CD4-positive, CD25-positive, alpha-beta regulatory T cell (primary cell): Measurements from ENCODE around the gene TMCC2. TPM values are rescaled to one million over a fixed set of nuclear protein-coding genes. Genes with fewer than 3 reads are reported as not detected.
"Not testable (repeated sequence)": the region's sequence is repeated elsewhere in the genome, so short reads cannot be mapped to it uniquely, and the experiment has no call there.

Experiments
- ATAC-seq, 2 donors: fragments of 150-1000 bp; cut with Tn5 transposase; one replicate each; pipeline ENCODE4 v1.10.0; 2021; ENCODE audit warnings: low read depth in 2 of 2, moderate number of reproducible peaks in 2 of 2, moderate library complexity in 1 of 2
- DNase-seq, 3 donors: peaks; one replicate each; pipeline versions ENCODE4 v3.0.0 to v3.0.0-alpha.2; 2012 to 2022; ENCODE audit warnings: mixed read lengths in 1 of 3
- H3K27ac ChIP-seq: one replicate; pipeline ENCODE4 v1.7.0; 2013; ENCODE audit warnings: mild to moderate bottlenecking, low read length; ENCODE audit not compliant: insufficient read depth, poor library complexity, severe bottlenecking
- H3K27me3 ChIP-seq: one replicate; pipeline ENCODE4 v1.7.0; 2013; ENCODE audit warnings: low read length; ENCODE audit not compliant: control insufficient read depth, insufficient read depth
- H3K36me3 ChIP-seq: one replicate; pipeline ENCODE4 v1.7.0; 2013; ENCODE audit warnings: mild to moderate bottlenecking, low read length, moderate library complexity; ENCODE audit not compliant: control insufficient read depth, insufficient read depth
- H3K4me1 ChIP-seq: 2 replicates; pipeline ENCODE4 v1.7.0; 2013; ENCODE audit warnings: mild to moderate bottlenecking, low read length; ENCODE audit not compliant: insufficient read depth, control insufficient read depth, poor library complexity, severe bottlenecking
- H3K4me3 ChIP-seq: one replicate; pipeline ENCODE4 v1.7.0; 2013; ENCODE audit warnings: low read depth, mild to moderate bottlenecking, low read length, moderate library complexity
- H3K9me3 ChIP-seq, 2 experiments: 1 replicate in 1 of 2; 2 replicates in 1 of 2; pipeline ENCODE4 v1.7.0; 2013; ENCODE audit warnings: low read length in 2 of 2, mild to moderate bottlenecking in 1 of 2, moderate library complexity in 1 of 2; ENCODE audit not compliant: control insufficient read depth in 2 of 2
- H3K27ac Mint-ChIP-seq, 3 donors: one replicate each; pipeline ENCODE4 v1.8.0; 2020 to 2022; ENCODE audit warnings: mild to moderate bottlenecking in 3 of 3, mixed read lengths in 3 of 3, moderate library complexity in 2 of 3
- H3K27me3 Mint-ChIP-seq: one replicate; pipeline ENCODE4 v1.8.0; 2022; ENCODE audit warnings: mild to moderate bottlenecking, mixed read lengths
- H3K36me3 Mint-ChIP-seq: one replicate; pipeline ENCODE4 v1.8.0; 2020; ENCODE audit warnings: mixed read lengths
- H3K4me1 Mint-ChIP-seq, 4 donors: one replicate each; pipeline ENCODE4 v1.8.0; 2020 to 2022; ENCODE audit warnings: mixed read lengths in 4 of 4, mild to moderate bottlenecking in 1 of 4
- H3K4me3 Mint-ChIP-seq, 4 donors: one replicate each; pipeline ENCODE4 v1.8.0; 2020 to 2022; ENCODE audit warnings: mild to moderate bottlenecking in 4 of 4, mixed read lengths in 4 of 4, moderate library complexity in 3 of 4
- H3K9me3 Mint-ChIP-seq, 7 donors: one replicate each; pipeline ENCODE4 v1.8.0; 2020 to 2022; ENCODE audit warnings: mixed read lengths in 7 of 7, mild to moderate bottlenecking in 3 of 7, moderate library complexity in 2 of 7
- polyA plus RNA-seq, 4 donors: library from polyadenylated mRNA; unstranded; fragments of 300-500 nt; fragmentation: Illumina TruSeq; gene quantifications; one replicate each; pipeline ENCODE4 v1.2.3, GENCODE V29; 2021
- total RNA-seq: library from RNA; stranded (reverse); gene quantifications from one replicate; pipeline ENCODE4 v1.2.3, GENCODE V29; 2022

Gene TMCC2
- total and polyA plus RNA-seq, 5 donors from 2014 or later: 0.22 to 1.8 (median 0.31) TPM

DNA sequence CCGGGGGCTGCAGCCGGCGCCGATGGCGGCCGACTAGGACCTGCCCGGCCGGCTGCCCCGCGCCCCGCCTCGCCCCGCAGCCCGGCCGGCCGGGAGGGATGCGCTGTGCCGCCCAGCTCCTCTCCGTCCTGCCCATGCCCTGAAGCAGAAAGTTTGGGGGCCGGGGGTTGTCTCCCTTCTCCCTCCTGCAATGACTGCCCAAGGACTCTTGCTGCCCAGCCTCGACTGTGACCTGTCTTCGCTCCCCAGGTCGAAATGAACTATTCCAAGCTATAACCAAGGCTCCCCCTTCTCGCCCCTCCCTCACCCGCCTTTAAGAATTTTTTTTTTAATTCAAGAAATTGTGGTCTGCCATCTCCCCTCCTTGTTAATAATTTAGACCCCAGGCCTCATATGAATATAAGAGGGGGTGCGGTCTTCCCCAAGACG is 361 bp downstream of the TMCC2 start:
- Histone ChIP-seq H3K4me3 (peak overlapping the region; percentile 32), H3K27ac (no peak overlapping the region), H3K4me1 (peaks cover 28% of the 10 kb centered on the region), H3K27me3 (peaks cover 44% of the 10 kb centered on the region), H3K36me3 (no peaks in the 10 kb centered on the region), H3K9me3 (no peaks in the 10 kb centered on the region)
- Mint-ChIP-seq H3K36me3 (no peaks in the 10 kb centered on the region), H3K4me1 (peaks cover 0 to 27% (median 22%) of the 10 kb centered on the region in 4 donors), H3K27me3 (peaks cover 70% of the 10 kb centered on the region), H3K4me3 (peak overlapping the region; percentile 74 to 89 (median 88)), H3K27ac (peak overlapping the region in 1 of 3 donors; percentile 95), H3K9me3 (peaks cover 0 to 3% (median 0%) of the 10 kb centered on the region in 7 donors)
- DNase-seq (no peak), ATAC-seq (peak in 1 of 2 donors; percentile 5)

DNA sequence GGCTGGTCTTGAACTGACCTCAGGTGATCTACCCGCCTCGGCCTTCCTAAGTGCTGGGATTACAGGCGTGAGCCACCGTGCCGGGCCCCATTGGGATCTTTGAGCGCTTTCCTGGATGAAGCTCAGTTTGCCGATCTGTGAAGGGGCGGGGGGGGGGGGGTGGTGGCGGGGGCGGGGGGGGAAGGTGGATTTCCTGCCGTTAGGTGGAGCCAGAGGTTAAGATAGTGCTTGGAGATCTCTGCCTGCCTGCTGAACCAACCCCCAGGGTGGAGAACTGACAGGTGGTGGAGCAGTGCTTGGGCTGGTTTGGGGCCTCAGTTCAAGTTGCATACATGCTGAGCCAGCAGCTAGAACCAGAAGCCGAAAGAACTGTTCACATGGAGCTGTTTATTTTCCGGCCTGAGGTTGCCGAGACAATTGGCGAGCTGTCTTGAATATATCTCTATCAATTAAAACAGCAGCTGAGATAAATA is 1.7 kb downstream of the TMCC2 start:
- peak overlapping the region in 2 of 3 donors; percentile 42 to 43 for H3K27ac Mint-ChIP-seq
- no peaks in the 10 kb centered on the region for H3K9me3 ChIP-seq
- peaks cover 70% of the 10 kb centered on the region for H3K27me3 Mint-ChIP-seq
- peaks cover 0 to 27% (median 22%) of the 10 kb centered on the region in 4 donors for H3K4me1 Mint-ChIP-seq
- DNase-seq (peak; percentile 32 to 88 (median 65)), ATAC-seq (peak; percentile 72)
- H3K27me3 ChIP-seq: peaks cover 38% of the 10 kb centered on the region
- no peak overlapping the region for H3K27ac ChIP-seq
- no peaks in the 10 kb centered on the region for H3K36me3 Mint-ChIP-seq
- H3K4me3 ChIP-seq: peak overlapping the region; percentile 37
- peaks cover 0 to 3% (median 0%) of the 10 kb centered on the region in 7 donors for H3K9me3 Mint-ChIP-seq
- H3K36me3 ChIP-seq: no peaks in the 10 kb centered on the region
- H3K4me3 Mint-ChIP-seq: peak overlapping the region; percentile 74 to 89 (median 88)
- peaks cover 28% of the 10 kb centered on the region for H3K4me1 ChIP-seq

DNA sequence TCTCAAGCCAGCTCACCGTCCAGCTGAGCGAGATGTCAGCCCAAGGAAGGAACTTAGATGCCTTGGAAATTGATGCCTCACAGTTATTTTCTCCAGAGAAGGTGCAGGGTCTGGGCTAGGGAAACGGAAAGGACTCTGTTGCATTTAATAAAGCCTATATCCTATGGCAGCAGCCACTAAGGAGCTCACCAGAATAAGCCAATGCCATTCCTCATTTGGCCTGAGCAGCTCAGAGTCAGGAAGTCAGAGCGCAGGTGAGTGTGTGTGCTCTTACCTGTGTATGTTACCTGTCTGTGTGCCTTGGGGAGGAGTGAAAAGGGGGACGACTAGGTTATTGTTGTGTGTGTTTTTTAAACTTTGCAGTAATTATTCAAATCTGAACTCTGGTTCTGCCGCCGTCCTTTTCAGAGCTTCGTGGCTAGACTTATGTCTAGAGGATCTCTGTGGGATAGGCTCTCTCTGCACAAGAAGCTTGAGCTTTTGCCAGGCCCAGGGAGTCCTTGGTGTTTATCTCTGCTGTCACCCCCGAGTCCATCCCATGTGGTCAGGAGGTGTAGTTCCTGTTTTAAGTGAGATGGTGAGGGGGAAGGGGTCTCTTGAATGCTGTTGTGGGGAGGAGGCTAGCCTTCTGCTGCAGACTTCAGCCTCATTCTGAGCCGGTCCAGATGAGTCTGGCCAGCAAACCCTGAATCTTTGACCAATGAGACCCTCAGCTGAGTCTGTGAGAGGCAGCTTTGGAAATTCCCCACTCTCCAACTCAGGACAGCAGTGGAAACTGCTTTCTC is 2.4 kb downstream of the TMCC2 start:
- H3K27ac Mint-ChIP-seq: peak overlapping the region in 1 of 3 donors; percentile 32
- H3K4me3 ChIP-seq: peak overlapping the region; percentile 26

DNA sequence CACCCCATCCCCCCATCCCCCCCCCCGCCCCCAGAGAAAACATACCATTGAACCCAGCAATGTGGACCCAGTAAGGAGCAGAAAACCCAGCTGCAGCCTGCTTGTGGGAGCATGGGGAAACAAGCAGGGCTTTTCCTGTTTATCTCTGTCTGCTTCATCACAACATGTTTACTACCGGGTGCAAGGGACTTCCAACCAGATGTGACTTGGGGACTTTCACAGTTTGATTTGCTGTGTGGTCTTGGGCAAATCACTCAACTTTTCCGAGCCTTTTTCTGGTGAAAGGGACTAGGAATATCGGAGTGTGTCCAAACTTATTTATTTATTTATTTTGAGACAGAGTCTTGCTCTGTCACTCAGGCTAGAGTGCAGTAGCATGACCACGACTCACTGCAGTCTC is 3.2 kb downstream of the TMCC2 start:
- H3K4me3 ChIP-seq: no peak overlapping the region
- H3K36me3 Mint-ChIP-seq: no peaks in the 10 kb centered on the region
- H3K27me3 Mint-ChIP-seq: peaks cover 58% of the 10 kb centered on the region
- no peaks in the 10 kb centered on the region for H3K36me3 ChIP-seq
- DNase-seq (no peak), ATAC-seq (no peak)
- peak overlapping the region in 1 of 4 donors; percentile 32 for H3K4me3 Mint-ChIP-seq
- H3K27ac Mint-ChIP-seq: no peak overlapping the region
- peaks cover 28% of the 10 kb centered on the region for H3K4me1 ChIP-seq
- H3K27ac ChIP-seq: no peak overlapping the region
- peaks cover 25% of the 10 kb centered on the region for H3K27me3 ChIP-seq
- H3K9me3 ChIP-seq: no peaks in the 10 kb centered on the region
- peaks cover 0 to 3% (median 0%) of the 10 kb centered on the region in 7 donors for H3K9me3 Mint-ChIP-seq
- peaks cover 0 to 27% (median 22%) of the 10 kb centered on the region in 4 donors for H3K4me1 Mint-ChIP-seq

More for the DNA sequence above, 2.4 kb downstream of the TMCC2 start:
- H3K4me1 Mint-ChIP-seq: peaks cover 0 to 27% (median 22%) of the 10 kb centered on the region in 4 donors
- ATAC-seq: no peak
- no peak for DNase-seq
- Histone ChIP-seq H3K9me3 (no peaks in the 10 kb centered on the region), H3K4me1 (peaks cover 28% of the 10 kb centered on the region), H3K36me3 (no peaks in the 10 kb centered on the region), H3K27me3 (peaks cover 32% of the 10 kb centered on the region), H3K27ac (no peak overlapping the region)
- H3K27me3 Mint-ChIP-seq: peaks cover 63% of the 10 kb centered on the region
- H3K9me3 Mint-ChIP-seq: peaks cover 0 to 3% (median 0%) of the 10 kb centered on the region in 7 donors
- no peaks in the 10 kb centered on the region for H3K36me3 Mint-ChIP-seq
- H3K4me3 Mint-ChIP-seq: peak overlapping the region in 3 of 4 donors; percentile 74 to 89 (median 88)

DNA sequence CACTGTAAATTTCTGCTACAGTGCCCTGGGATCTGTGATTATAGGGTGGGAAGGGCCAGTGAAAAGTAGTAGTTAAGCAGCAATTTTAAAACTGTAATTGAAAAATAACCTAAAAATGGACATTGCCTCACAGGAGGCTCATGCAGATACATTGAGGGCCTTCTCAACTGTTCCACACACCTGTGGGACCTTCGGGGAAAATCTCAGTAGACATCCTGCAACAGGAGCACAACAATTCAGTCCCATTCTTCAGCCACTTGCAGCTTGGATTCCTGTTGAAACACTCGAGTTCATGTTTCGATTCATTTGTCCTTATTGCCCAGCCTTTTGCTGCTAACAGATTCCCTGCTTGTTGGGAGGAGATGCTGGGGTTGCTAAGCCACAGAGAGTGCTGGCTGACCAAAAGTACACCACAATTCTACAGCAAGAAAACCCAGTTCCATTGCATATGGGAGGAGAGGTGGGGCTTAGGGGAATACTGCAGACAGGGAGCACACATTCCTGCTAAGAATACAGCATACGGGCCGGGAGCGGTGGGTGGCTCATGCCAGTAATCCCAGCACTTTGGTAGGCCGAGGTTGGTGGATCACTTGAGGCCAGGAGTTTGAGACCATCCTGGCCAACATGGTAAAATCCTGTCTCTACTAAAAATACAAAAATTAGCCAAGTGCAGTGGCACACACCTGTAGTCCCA is 4.5 kb downstream of the TMCC2 start:
- Histone ChIP-seq H3K4me3 (no peak overlapping the region), H3K4me1 (peaks cover 26% of the 10 kb centered on the region), H3K27ac (no peak overlapping the region), H3K27me3 (peaks cover 16% of the 10 kb centered on the region), H3K9me3 (no peaks in the 10 kb centered on the region), H3K36me3 (no peaks in the 10 kb centered on the region)
- no peak for DNase-seq
- Mint-ChIP-seq H3K36me3 (no peaks in the 10 kb centered on the region), H3K9me3 (peaks cover 0 to 6% (median 0%) of the 10 kb centered on the region in 7 donors), H3K27me3 (peaks cover 56% of the 10 kb centered on the region), H3K4me3 (peak overlapping the region in 1 of 4 donors; percentile 64), H3K27ac (no peak overlapping the region), H3K4me1 (peaks cover 0 to 25% (median 18%) of the 10 kb centered on the region in 4 donors)
- ATAC-seq: no peak

DNA sequence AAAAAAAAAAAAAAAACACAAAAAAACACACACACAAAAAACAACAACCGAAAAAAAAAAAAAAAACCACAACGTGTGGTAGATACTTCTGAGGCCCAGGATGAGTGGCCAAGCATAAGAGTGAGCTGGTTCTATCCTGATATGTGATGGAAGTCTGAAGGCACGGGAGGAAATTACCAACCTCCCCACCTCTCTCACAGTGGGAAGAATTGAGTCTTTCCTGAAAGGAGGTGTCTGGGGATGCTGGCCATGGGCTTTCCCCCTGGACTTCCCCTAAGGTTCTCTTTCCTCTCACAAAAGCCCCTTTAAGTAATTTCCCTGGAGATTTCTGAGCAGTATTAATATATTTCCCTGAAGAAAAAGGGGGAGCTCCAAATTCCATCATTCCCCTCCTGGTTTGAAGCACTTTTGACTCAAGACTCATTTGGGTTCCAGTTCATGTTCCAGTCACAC is 5.2 kb downstream of the TMCC2 start:
- Mint-ChIP-seq H3K9me3 (peaks cover 0 to 6% (median 0%) of the 10 kb centered on the region in 7 donors), H3K4me3 (no peak overlapping the region), H3K27me3 (peaks cover 56% of the 10 kb centered on the region), H3K4me1 (peaks cover 0 to 23% (median 17%) of the 10 kb centered on the region in 4 donors), H3K27ac (no peak overlapping the region), H3K36me3 (no peaks in the 10 kb centered on the region)
- Histone ChIP-seq H3K36me3 (no peaks in the 10 kb centered on the region), H3K27me3 (peaks cover 16% of the 10 kb centered on the region), H3K9me3 (no peaks in the 10 kb centered on the region), H3K27ac (no peak overlapping the region), H3K4me3 (no peak overlapping the region), H3K4me1 (peaks cover 21% of the 10 kb centered on the region)
- DNase-seq: no peak
- ATAC-seq: no peak

DNA sequence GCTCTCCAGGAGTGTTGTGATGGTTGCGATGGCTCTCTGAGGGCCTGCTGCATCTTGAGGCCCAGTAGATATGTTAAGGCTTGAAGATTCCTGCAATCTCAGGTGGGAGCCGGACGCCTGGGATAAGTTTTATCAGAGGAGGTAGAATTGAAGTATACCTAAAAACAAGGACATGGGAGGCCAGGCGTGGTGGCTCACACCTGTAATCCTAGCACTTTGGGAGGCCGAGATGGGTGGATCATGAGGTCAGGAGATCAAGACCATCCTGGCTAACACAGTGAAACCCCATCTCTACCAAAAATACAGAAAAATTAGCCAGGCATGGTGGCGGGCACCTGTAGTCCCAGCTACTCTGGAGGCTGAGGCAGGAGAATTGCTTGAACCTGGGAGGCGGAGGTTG is 6.2 kb downstream of the TMCC2 start:
- Mint-ChIP-seq H3K4me1 (peaks cover 0 to 18% (median 9%) of the 10 kb centered on the region in 4 donors), H3K27me3 (peaks cover 51% of the 10 kb centered on the region)

More for the DNA sequence above, 6.2 kb downstream of the TMCC2 start:
- H3K36me3 ChIP-seq, ATAC-seq, H3K9me3 Mint-ChIP-seq, H3K9me3 ChIP-seq, H3K4me3 Mint-ChIP-seq, H3K4me3 ChIP-seq, H3K27ac ChIP-seq, H3K36me3 Mint-ChIP-seq, DNase-seq: not testable (repeated sequence)
- Histone ChIP-seq H3K4me1 (peaks cover 12% of the 10 kb centered on the region), H3K27me3 (peaks cover 13% of the 10 kb centered on the region)
- peak overlapping the region in 1 of 3 donors; percentile 80 for H3K27ac Mint-ChIP-seq
